Suprapubic skin (tissue), 4 donors: ENCODE results near the gene CENPS.

Source experiments
- EP300 ChIP-seq: sonication (generic); formaldehyde crosslinking; IDR thresholded peaks from one replicate; pipeline ENCODE4 v1.6.1; 2017; ENCODE audit warnings: antibody characterized with exemption
- POLR2A ChIP-seq, 2 donors: fragments of 450-650 bp; IDR thresholded peaks; one replicate each; pipeline ENCODE4 v1.6.1; 2017; ENCODE audit warnings: antibody characterized with exemption in 2 of 2, mild to moderate bottlenecking in 2 of 2, moderate library complexity in 2 of 2
- POLR2AphosphoS5 ChIP-seq, 3 donors: sonication (generic); formaldehyde crosslinking; IDR thresholded peaks; one replicate each; pipeline ENCODE4 v1.6.1; 2017; ENCODE audit warnings: antibody characterized with exemption in 3 of 3
- TF ChIP-seq, protein P1 (sequence below), 2 donors: fragments of 200-600 bp in 1 of 2; fragments of 450-650 bp in 1 of 2; sonication (generic) in 1 of 2; IDR thresholded peaks; one replicate each; pipeline ENCODE4 v1.5.1; 2016 to 2019; ENCODE audit warnings: antibody characterized with exemption in 2 of 2, mild to moderate bottlenecking in 1 of 2, moderate library complexity in 1 of 2

DNA sequence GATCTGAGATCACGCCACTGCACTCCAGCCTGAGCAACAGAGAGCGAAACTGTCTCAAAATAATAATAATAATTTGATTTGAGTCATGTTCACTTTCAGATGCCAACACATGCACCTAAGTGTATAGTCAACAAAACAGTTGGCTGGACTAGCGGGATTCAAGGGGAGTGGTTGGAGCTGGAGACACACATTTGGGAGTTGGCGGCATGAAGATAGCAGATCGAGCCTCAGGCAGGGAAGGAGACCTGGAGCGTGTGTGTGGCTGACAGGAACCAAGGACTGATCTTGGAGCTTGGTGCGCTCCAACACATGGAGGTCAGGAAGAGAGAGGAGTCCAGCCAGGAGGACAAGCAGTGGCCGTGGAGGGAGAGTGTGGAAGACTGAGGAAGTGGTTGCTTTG lies 46.0 kb upstream of the CENPS start:
- TF ChIP-seq, protein P1, sequence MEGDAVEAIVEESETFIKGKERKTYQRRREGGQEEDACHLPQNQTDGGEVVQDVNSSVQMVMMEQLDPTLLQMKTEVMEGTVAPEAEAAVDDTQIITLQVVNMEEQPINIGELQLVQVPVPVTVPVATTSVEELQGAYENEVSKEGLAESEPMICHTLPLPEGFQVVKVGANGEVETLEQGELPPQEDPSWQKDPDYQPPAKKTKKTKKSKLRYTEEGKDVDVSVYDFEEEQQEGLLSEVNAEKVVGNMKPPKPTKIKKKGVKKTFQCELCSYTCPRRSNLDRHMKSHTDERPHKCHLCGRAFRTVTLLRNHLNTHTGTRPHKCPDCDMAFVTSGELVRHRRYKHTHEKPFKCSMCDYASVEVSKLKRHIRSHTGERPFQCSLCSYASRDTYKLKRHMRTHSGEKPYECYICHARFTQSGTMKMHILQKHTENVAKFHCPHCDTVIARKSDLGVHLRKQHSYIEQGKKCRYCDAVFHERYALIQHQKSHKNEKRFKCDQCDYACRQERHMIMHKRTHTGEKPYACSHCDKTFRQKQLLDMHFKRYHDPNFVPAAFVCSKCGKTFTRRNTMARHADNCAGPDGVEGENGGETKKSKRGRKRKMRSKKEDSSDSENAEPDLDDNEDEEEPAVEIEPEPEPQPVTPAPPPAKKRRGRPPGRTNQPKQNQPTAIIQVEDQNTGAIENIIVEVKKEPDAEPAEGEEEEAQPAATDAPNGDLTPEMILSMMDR (IDR thresholded peaks at IDR 0.05) = no peak
- TF ChIP-seq POLR2A (IDR thresholded peaks at IDR 0.05) = no peak
- no peak for TF ChIP-seq EP300
- no peak for TF ChIP-seq POLR2AphosphoS5 (IDR thresholded peaks at IDR 0.05)
